Measurements from ENCODE around the gene SEC23B. TPM values are rescaled to one million over a fixed set of nuclear protein-coding genes. Genes with fewer than 3 reads are reported as not detected.

Gene SEC23B
- total and polyA plus RNA-seq, 2 of the 8 experiments (the other 6 are each of a cell fraction or from before 2014, with no cell fraction given) = 53.3 to 62.8 TPM

DNA sequence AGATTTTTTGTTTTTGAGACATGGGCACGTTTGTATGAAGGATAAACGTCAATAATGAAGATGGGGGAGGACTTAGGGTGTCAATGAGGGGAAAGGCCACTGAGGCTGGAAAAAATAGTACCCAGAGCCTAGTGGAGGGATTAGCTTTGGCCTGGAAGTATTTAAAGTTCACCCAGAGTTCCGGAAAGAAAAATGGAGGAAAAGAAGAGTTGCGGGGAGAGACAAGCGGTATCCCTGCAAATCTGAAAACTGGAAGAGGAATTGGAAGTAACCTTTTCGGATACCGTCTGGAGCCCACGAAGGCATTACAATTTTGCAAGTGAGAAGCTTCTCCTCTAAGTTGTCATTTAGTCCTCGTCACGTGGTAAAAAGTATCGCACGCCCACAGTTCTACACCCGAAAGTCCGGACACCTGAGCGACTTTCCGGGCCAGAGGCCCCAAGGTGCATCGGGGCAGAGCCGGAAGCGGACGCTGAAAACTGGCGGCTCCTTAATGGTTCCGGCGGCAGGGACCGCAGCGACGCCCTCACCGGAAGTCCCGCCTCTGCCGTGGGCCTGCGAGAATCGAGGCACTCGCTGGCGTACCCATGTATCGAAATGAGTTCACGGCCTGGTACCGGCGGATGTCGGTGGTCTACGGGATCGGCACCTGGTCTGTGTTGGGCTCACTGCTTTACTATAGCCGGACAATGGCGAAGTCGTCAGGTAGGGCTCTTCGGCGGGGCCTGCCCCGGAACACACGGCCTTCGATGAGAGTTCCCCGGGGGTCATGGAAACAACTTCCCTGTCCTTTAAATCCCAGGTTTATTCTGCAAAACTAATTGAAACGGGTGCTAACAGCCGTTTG, 59.4 kb downstream of the SEC23B start, which contains the start of gene SMIM26 (continued):
- TF ChIP-seq BRCA1 (IDR thresholded peaks at IDR 0.05; ENCODE audit: low read depth, low read length) (no peak), ZNF274 (IDR thresholded peaks at IDR 0.05; ENCODE audit: borderline replicate concordance, extremely low read depth, low read length) (no peak), SIN3A (conservative IDR thresholded peaks at IDR 0.05 in 1 of 2, IDR thresholded peaks at IDR 0.05 in 1 of 2; ENCODE audit: low read depth in 1 of 2, low read length in 2 of 2) (peak; percentile 64 to 81; a peak in 2 of 4 replicates), EP300 (IDR thresholded peaks at IDR 0.05; ENCODE audit: borderline replicate concordance in 1 of 2, low read depth in 2 of 2, low read length in 2 of 2) (no peak), TAF1 (IDR thresholded peaks at IDR 0.05; ENCODE audit: low read depth, low read length) (peak; percentile 80), HDAC6 (IDR thresholded peaks at IDR 0.05; ENCODE audit: low read depth, low read length) (no peak), RNF2 (IDR thresholded peaks at IDR 0.05; ENCODE audit: borderline replicate concordance, low read depth, low read length, missing control alignments, poor library complexity, severe bottlenecking) (no peak), CREB1 (IDR thresholded peaks at IDR 0.05) (peak; percentile 48; the same call in 1 of the 2 replicates), SAP30 (IDR thresholded peaks at IDR 0.05; ENCODE audit: insufficient read depth, insufficient replicate concordance, low read length) (no peak), GTF2F1 (IDR thresholded peaks at IDR 0.05; ENCODE audit: borderline replicate concordance, low read depth, low read length) (no peak), CHD1 (IDR thresholded peaks at IDR 0.05; ENCODE audit: low read depth, low read length) (no peak), TAF7 (optimal IDR thresholded peaks at IDR 0.05; ENCODE audit: borderline replicate concordance, low read depth, low read length) (no peak), ATF3 (IDR thresholded peaks at IDR 0.05; ENCODE audit: insufficient read depth, low read depth, low read length) (peak; percentile 24; the same call in 1 of the 2 replicates), KDM4A (IDR thresholded peaks at IDR 0.05; ENCODE audit: low read depth, low read length, severe bottlenecking) (peak; percentile 17), PHF8 (conservative IDR thresholded peaks at IDR 0.05; ENCODE audit: low read depth, low read length) (peak; percentile 82), SP4 (IDR thresholded peaks at IDR 0.05; ENCODE audit: low read length) (no peak)
- TF ChIP-seq, protein P1, sequence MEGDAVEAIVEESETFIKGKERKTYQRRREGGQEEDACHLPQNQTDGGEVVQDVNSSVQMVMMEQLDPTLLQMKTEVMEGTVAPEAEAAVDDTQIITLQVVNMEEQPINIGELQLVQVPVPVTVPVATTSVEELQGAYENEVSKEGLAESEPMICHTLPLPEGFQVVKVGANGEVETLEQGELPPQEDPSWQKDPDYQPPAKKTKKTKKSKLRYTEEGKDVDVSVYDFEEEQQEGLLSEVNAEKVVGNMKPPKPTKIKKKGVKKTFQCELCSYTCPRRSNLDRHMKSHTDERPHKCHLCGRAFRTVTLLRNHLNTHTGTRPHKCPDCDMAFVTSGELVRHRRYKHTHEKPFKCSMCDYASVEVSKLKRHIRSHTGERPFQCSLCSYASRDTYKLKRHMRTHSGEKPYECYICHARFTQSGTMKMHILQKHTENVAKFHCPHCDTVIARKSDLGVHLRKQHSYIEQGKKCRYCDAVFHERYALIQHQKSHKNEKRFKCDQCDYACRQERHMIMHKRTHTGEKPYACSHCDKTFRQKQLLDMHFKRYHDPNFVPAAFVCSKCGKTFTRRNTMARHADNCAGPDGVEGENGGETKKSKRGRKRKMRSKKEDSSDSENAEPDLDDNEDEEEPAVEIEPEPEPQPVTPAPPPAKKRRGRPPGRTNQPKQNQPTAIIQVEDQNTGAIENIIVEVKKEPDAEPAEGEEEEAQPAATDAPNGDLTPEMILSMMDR (IDR thresholded peaks at IDR 0.05; ENCODE audit: control extremely low read depth in 1 of 3, insufficient read depth in 1 of 3, low read depth in 1 of 3, low read length in 3 of 3) = no peak
- TF ChIP-seq, protein P2, sequence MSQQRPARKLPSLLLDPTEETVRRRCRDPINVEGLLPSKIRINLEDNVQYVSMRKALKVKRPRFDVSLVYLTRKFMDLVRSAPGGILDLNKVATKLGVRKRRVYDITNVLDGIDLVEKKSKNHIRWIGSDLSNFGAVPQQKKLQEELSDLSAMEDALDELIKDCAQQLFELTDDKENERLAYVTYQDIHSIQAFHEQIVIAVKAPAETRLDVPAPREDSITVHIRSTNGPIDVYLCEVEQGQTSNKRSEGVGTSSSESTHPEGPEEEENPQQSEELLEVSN (IDR thresholded peaks at IDR 0.05) = peak; percentile 81

Data from H1 (cell line).